ENCODE data around the gene SEC24C. TPM values are rescaled to one million over a fixed set of nuclear protein-coding genes. Genes with fewer than 3 reads are reported as not detected.

SEC24C gene
- total and polyA plus RNA-seq, 2 of the 13 experiments (the other 11 are each of a cell fraction or from before 2014, with no cell fraction given), result 63.1 to 66.4 TPM

GRCh38 chr10:73772281-73773151, 28.3 kb downstream of the SEC24C start (continued):
- peak; percentile 60 for TF ChIP-seq ZNF770 (CRISPR knock-in tag; IDR thresholded peaks at IDR 0.05)
- TF ChIP-seq HNRNPLL (IDR thresholded peaks at IDR 0.05; ENCODE audit: low read depth, low read length, poor library complexity, severe bottlenecking), result peak; percentile 94
- TF ChIP-seq SAP130 (CRISPR knock-in tag; IDR thresholded peaks at IDR 0.05; ENCODE audit: low read depth), result peak; percentile 80; the same call in 1 of the 2 replicates
- TF ChIP-seq ZNF431 (CRISPR knock-in tag; IDR thresholded peaks at IDR 0.05; ENCODE audit: borderline replicate concordance, low read depth), result 0 out of 2 replicates have a peak, but pooled peaks have one; percentile 53
- TF ChIP-seq ZNF850 (CRISPR knock-in tag; conservative IDR thresholded peaks at IDR 0.05), result no peak
- TF ChIP-seq ZNF605 (CRISPR knock-in tag; IDR thresholded peaks at IDR 0.05), result peak; percentile 77; the same call in 1 of the 2 replicates
- 0 out of 2 replicates have a peak, but pooled peaks have one; percentile 26 for TF ChIP-seq KAT8 (CRISPR knock-in tag; IDR thresholded peaks at IDR 0.05)
- TF ChIP-seq POLR2AphosphoS5 (IDR thresholded peaks at IDR 0.05; ENCODE audit: low read depth, low read length), result peak; percentile 73
- 0 out of 2 replicates have a peak, but pooled peaks have one; percentile 8 for TF ChIP-seq ZNF143 (CRISPR knock-in tag; IDR thresholded peaks at IDR 0.05)
- TF ChIP-seq LCORL (IDR thresholded peaks at IDR 0.05), result no peak
- TF ChIP-seq LCORL (CRISPR knock-in tag; IDR thresholded peaks at IDR 0.05), result peak; percentile 45; the same call in 1 of the 2 replicates
- TF ChIP-seq DMAP1 (CRISPR knock-in tag; IDR thresholded peaks at IDR 0.05), result peak; percentile 43; the same call in 1 of the 2 replicates
- 0 out of 2 replicates have a peak, but pooled peaks have one; percentile 12 for TF ChIP-seq THAP11 (CRISPR knock-in tag; IDR thresholded peaks at IDR 0.05)
- TF ChIP-seq ZNF10 (CRISPR knock-in tag; IDR thresholded peaks at IDR 0.05; ENCODE audit: borderline replicate concordance, low read depth), result no peak
- TF ChIP-seq MIER2 (CRISPR knock-in tag; IDR thresholded peaks at IDR 0.05), result no peak
- TF ChIP-seq ZBTB7A (CRISPR knock-in tag; IDR thresholded peaks at IDR 0.05), result no peak
- 0 out of 2 replicates have a peak, but pooled peaks have one; percentile 63 for TF ChIP-seq ZNF367 (CRISPR knock-in tag; IDR thresholded peaks at IDR 0.05; ENCODE audit: borderline replicate concordance)
- TF ChIP-seq GATAD1 (CRISPR knock-in tag; IDR thresholded peaks at IDR 0.05), result peak; percentile 36; the same call in 1 of the 2 replicates
- TF ChIP-seq MYC (CRISPR knock-in tag; IDR thresholded peaks at IDR 0.05; ENCODE audit: borderline replicate concordance), result peak; percentile 84
- peak; percentile 71 for TF ChIP-seq PHF21A (CRISPR knock-in tag; IDR thresholded peaks at IDR 0.05)
- TF ChIP-seq DRAP1 (CRISPR knock-in tag; IDR thresholded peaks at IDR 0.05), result peak; percentile 77
- no peak for TF ChIP-seq BATF2 (CRISPR knock-in tag; IDR thresholded peaks at IDR 0.05)
- no peak for TF ChIP-seq TCF7 (IDR thresholded peaks at IDR 0.05; ENCODE audit: low read depth)
- peak; percentile 84 for TF ChIP-seq YEATS4 (CRISPR knock-in tag; IDR thresholded peaks at IDR 0.05; ENCODE audit: borderline replicate concordance)
- TF ChIP-seq GATAD2A (CRISPR knock-in tag; IDR thresholded peaks at IDR 0.05), result 0 out of 2 replicates have a peak, but pooled peaks have one; percentile 11
- no peak for TF ChIP-seq SOX6 (IDR thresholded peaks at IDR 0.05)
- peak; percentile 21; the same call in 1 of the 2 replicates for TF ChIP-seq SOX6 (CRISPR knock-in tag; IDR thresholded peaks at IDR 0.05)
- TF ChIP-seq RAD21 (CRISPR knock-in tag; IDR thresholded peaks at IDR 0.05), result 0 out of 2 replicates have a peak, but pooled peaks have one; percentile 4
- peak; percentile 57 for TF ChIP-seq TAF1 (CRISPR knock-in tag; IDR thresholded peaks at IDR 0.05)
- TF ChIP-seq NCOA1 (CRISPR knock-in tag; IDR thresholded peaks at IDR 0.05), result 0 out of 2 replicates have a peak, but pooled peaks have one; percentile 63
- peak; percentile 61; the same call in 1 of the 2 replicates for TF ChIP-seq ZNF878 (CRISPR knock-in tag; IDR thresholded peaks at IDR 0.05)

Measured in HepG2 (cell line).